HCT116 (cell line): ENCODE results near the gene SRRM2. TPM values are rescaled to one million over a fixed set of nuclear protein-coding genes. Genes with fewer than 3 reads are reported as not detected.

ENCODE experiments used
- ATAC-seq: fragments of 200-7000 bp; cut with Tn5 transposase; 2 replicates; pipeline ENCODE4 v1.9.1; 2020; ENCODE audit warnings: mild to moderate bottlenecking, moderate library complexity
- BruUV-seq: library from RNA; stranded (reverse); fragments of 400-500 nt; replicated peaks from 2 replicates; lab custom pipeline; 2021; lab: Mats Ljungman, UMichigan
- CTCF ChIA-PET: fragments of 300-600 bp; sonication (Branson Sonifier 250); formaldehyde crosslinking; loops from one replicate; lab custom pipeline; 2021; ENCODE audit warnings: antibody characterized with exemption; lab: Charles Lee
- POLR2A ChIA-PET: fragments of 300-600, 350-600 bp; sonication (Branson Sonifier 250); formaldehyde crosslinking; loops from one replicate; lab custom pipeline; 2021; ENCODE audit warnings: antibody characterized with exemption; lab: Charles Lee
- RAD21 ChIA-PET, 2 experiments: fragments of 300-600 bp; sonication (Branson Sonifier 250); formaldehyde crosslinking; loops; one replicate each; lab custom pipeline; 2023; ENCODE audit warnings: low total read pairs in 2 of 2; ENCODE audit not compliant: uncharacterized antibody in 2 of 2, unreplicated experiment in 2 of 2, low non-redundant PET in 1 of 2; lab: Charles Lee
- DNase-seq: peaks from one replicate; pipeline ENCODE4 v3.0.0-alpha.2; 2010; ENCODE audit warnings: low read depth, low spot score
- H2AFZ ChIP-seq: fragments of 200-600 bp; shearing (Covaris generic), sonication (generic); 2 replicates; pipeline ENCODE4 v1.6.1; 2017; ENCODE audit warnings: low read depth, mixed run types, mixed read lengths, antibody characterized with exemption, low read length; ENCODE audit not compliant: poor library complexity, severe bottlenecking
- H3K27ac ChIP-seq: 2 replicates; pipeline ENCODE4 v1.5.1; 2012; ENCODE audit warnings: low read depth, low read length
- H3K27me3 ChIP-seq: fragments of 200-600 bp; sonication (generic); 2 replicates; pipeline ENCODE4 v1.6.1; 2016; ENCODE audit warnings: mixed run types, low read length, mixed read lengths; ENCODE audit not compliant: insufficient read depth
- H3K36me3 ChIP-seq, 2 experiments: fragments of 200-500 bp in 1 of 2; fragments of 200-600 bp in 1 of 2; sonication (Bioruptor generic) in 1 of 2; sonication (generic) in 1 of 2; 2 replicates each; pipeline versions ENCODE4 v1.5.1 to v1.6.1; 2014 to 2016; ENCODE audit warnings: low read length in 2 of 2, inconsistent platforms in 1 of 2, mixed read lengths in 1 of 2, mixed run types in 1 of 2; ENCODE audit not compliant: insufficient read depth in 2 of 2, control insufficient read depth in 1 of 2
- H3K4me1 ChIP-seq, 2 experiments: fragments of 200-600 bp in 1 of 2; sonication (generic) in 1 of 2; 2 replicates each; pipeline versions ENCODE4 v1.5.1 to v1.6.1; 2012 to 2017; ENCODE audit warnings: low read length in 2 of 2, inconsistent platforms in 1 of 2, mild to moderate bottlenecking in 1 of 2, mixed read lengths in 1 of 2, mixed run types in 1 of 2, moderate library complexity in 1 of 2; ENCODE audit not compliant: insufficient read depth in 2 of 2, control insufficient read depth in 1 of 2
- H3K4me2 ChIP-seq: fragments of 200-600 bp; sonication (generic); 2 replicates; pipeline ENCODE4 v1.6.1; 2017; ENCODE audit warnings: mixed run types, low read length, mixed read lengths
- H3K4me3 ChIP-seq, 2 experiments: fragments of 200-600 bp in 1 of 2; sonication (generic) in 1 of 2; replicated peaks in 1 of 2; 2 replicates each; pipeline ENCODE4 v1.5.1; 2011 to 2016; ENCODE audit warnings: low read length in 2 of 2, control low read depth in 1 of 2, low read depth in 1 of 2, mild to moderate bottlenecking in 1 of 2, mixed read lengths in 1 of 2, mixed run types in 1 of 2
- H3K79me2 ChIP-seq: fragments of 200-600 bp; sonication (generic); 2 replicates; pipeline ENCODE4 v1.6.1; 2017; ENCODE audit warnings: mild to moderate bottlenecking, mixed run types, low read length, moderate library complexity, mixed read lengths; ENCODE audit not compliant: insufficient read depth
- H3K9ac ChIP-seq: fragments of 200-600 bp; sonication (generic); 2 replicates; pipeline ENCODE4 v1.6.1; 2016; ENCODE audit warnings: low read length, mixed read lengths
- H3K9me2 ChIP-seq: fragments of 200-600 bp; sonication (generic), shearing (Covaris generic); 2 replicates; pipeline ENCODE4 v1.6.1; 2017; ENCODE audit warnings: mixed run types, mild to moderate bottlenecking, moderate library complexity; ENCODE audit not compliant: insufficient read depth
- H3K9me3 ChIP-seq, 2 experiments: fragments of 200-500 bp in 1 of 2; fragments of 200-600 bp in 1 of 2; sonication (Bioruptor generic) in 1 of 2; sonication (generic) in 1 of 2; 2 replicates each; pipeline ENCODE4 v1.6.1; 2014 to 2017; ENCODE audit warnings: low read length in 2 of 2, mixed read lengths in 2 of 2, inconsistent platforms in 1 of 2, low read depth in 1 of 2, mild to moderate bottlenecking in 1 of 2, mixed run types in 1 of 2, moderate library complexity in 1 of 2; ENCODE audit not compliant: control insufficient read depth in 1 of 2, insufficient read depth in 1 of 2
- H4K20me1 ChIP-seq: fragments of 200-600 bp; sonication (generic), shearing (Covaris generic); 2 replicates; pipeline ENCODE4 v1.6.1; 2017; ENCODE audit warnings: mixed run types, mild to moderate bottlenecking, moderate library complexity; ENCODE audit not compliant: insufficient read depth
- CBX3 ChIP-seq: IDR thresholded peaks from 2 replicates; pipeline ENCODE4 v1.6.1; 2012; ENCODE audit warnings: low read depth
- MAX ChIP-seq: IDR thresholded peaks from 2 replicates; pipeline ENCODE4 v1.6.1; 2012
- RAD21 ChIP-seq: IDR thresholded peaks from 2 replicates; pipeline ENCODE4 v1.6.1; 2012; ENCODE audit warnings: low read depth, mild to moderate bottlenecking
- SP1 ChIP-seq: IDR thresholded peaks from 2 replicates; pipeline ENCODE4 v1.6.1; 2012; ENCODE audit warnings: low read depth
- ZFX ChIP-seq: fragments of 450-650 bp; IDR thresholded peaks from 2 replicates; pipeline ENCODE4 v1.6.1; 2017
- intact Hi-C: fragments of 100-400 bp; cut with micrococcal nuclease; formaldehyde crosslinking; loops from 2 replicates; pipeline ENCODE4 v1.10.0; 2022
- total RNA-seq: library from RNA; stranded (reverse); gene quantifications from one replicate; pipeline ENCODE4 v1.2.1, GENCODE V29; 2021; ENCODE audit not compliant: unreplicated experiment
- TF ChIP-seq, protein P1 (sequence below), 3 experiments: fragments of 200-600 bp in 1 of 3; sonication (generic) in 1 of 3; IDR thresholded peaks in 2 of 3; conservative IDR thresholded peaks in 1 of 3; 2 replicates each; pipeline ENCODE4 v1.5.1; 2012 to 2017; ENCODE audit warnings: low read depth in 2 of 3, low read length in 2 of 3, antibody characterized with exemption in 1 of 3, borderline replicate concordance in 1 of 3, control low read depth in 1 of 3, mild to moderate bottlenecking in 1 of 3, mixed read lengths in 1 of 3, mixed run types in 1 of 3, moderate library complexity in 1 of 3; ENCODE audit not compliant: insufficient read depth in 1 of 3

The SRRM2 gene
- total RNA-seq, 1 experiment from 2014 or later, result 541 TPM

DNA sequence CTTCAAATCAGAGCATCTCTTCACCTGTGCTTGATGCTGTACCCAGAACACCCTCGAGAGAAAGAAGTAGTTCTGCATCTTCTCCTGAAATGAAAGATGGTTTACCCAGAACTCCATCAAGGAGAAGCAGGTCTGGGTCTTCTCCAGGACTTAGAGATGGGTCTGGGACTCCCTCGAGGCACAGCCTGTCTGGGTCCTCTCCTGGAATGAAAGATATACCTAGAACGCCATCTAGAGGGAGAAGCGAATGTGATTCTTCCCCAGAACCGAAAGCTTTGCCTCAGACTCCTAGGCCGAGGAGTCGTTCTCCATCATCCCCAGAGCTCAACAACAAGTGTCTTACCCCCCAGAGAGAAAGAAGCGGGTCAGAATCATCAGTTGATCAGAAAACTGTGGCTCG is 12.3 kb downstream of the SRRM2 start:
- TF ChIP-seq, protein P1, sequence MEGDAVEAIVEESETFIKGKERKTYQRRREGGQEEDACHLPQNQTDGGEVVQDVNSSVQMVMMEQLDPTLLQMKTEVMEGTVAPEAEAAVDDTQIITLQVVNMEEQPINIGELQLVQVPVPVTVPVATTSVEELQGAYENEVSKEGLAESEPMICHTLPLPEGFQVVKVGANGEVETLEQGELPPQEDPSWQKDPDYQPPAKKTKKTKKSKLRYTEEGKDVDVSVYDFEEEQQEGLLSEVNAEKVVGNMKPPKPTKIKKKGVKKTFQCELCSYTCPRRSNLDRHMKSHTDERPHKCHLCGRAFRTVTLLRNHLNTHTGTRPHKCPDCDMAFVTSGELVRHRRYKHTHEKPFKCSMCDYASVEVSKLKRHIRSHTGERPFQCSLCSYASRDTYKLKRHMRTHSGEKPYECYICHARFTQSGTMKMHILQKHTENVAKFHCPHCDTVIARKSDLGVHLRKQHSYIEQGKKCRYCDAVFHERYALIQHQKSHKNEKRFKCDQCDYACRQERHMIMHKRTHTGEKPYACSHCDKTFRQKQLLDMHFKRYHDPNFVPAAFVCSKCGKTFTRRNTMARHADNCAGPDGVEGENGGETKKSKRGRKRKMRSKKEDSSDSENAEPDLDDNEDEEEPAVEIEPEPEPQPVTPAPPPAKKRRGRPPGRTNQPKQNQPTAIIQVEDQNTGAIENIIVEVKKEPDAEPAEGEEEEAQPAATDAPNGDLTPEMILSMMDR (IDR thresholded peaks at IDR 0.05 in 2 of 3, conservative IDR thresholded peaks at IDR 0.05 in 1 of 3; ENCODE audit: borderline replicate concordance in 1 of 3, insufficient read depth in 1 of 3, low read depth in 2 of 3, low read length in 2 of 3), result 0 out of 6 replicates have a peak, but pooled peaks of 1 of the 3 experiments have one; percentile 28
- no peak for TF ChIP-seq ZFX
- RAD21 ChIA-PET, result no interaction called here
- Histone ChIP-seq H3K4me1 (peaks cover 0 to 27% of the 10 kb centered on the region in 2 experiments; a peak in 2 of 4 replicates), H4K20me1 (peaks cover 31% of the 10 kb centered on the region; the same call in 1 of the 2 replicates), H3K9me2 (no peaks in the 10 kb centered on the region), H3K36me3 (peaks cover 69 to 100% of the 10 kb centered on the region in 2 experiments), H3K4me2 (no peak overlapping the region), H3K27ac (no peak overlapping the region), H3K9ac (no peak overlapping the region), H3K9me3 (no peaks in the 10 kb centered on the region), H3K4me3 (no peak overlapping the region), H2AFZ (no peak overlapping the region), H3K79me2 (peaks cover 100% of the 10 kb centered on the region), H3K27me3 (no peaks in the 10 kb centered on the region)
- BruUV-seq, result no TSS peak
- intact Hi-C loops, result no loop called here
- DNase-seq (no peak), ATAC-seq (no peak)
- CTCF ChIA-PET, result no interaction called here
- POLR2A ChIA-PET, result no interaction called here

GRCh38 chr16:2765462-2766404 is 13.3 kb downstream of the SRRM2 start:
- no TSS peak for BruUV-seq
- intact Hi-C loops, result no loop called here
- H3K27ac ChIP-seq, result no peak overlapping the region
- ChIA-PET POLR2A (no interaction called here), CTCF (no interaction called here), RAD21 (no interaction called here)
- peaks cover 28% of the 10 kb centered on the region; the same call in 1 of the 2 replicates for H4K20me1 ChIP-seq
- no peaks in the 10 kb centered on the region for H3K9me3 ChIP-seq
- H3K27me3 ChIP-seq, result no peaks in the 10 kb centered on the region
- no peak overlapping the region for H2AFZ ChIP-seq
- ATAC-seq, result no peak
- no peaks in the 10 kb centered on the region for H3K9me2 ChIP-seq
- TF ChIP-seq MAX (no peak), CBX3 (no peak), SP1 (no peak), RAD21 (no peak)
- TF ChIP-seq, all 23 proteins: peak for 0
- Histone ChIP-seq H3K36me3 (peaks cover 63 to 100% of the 10 kb centered on the region in 2 experiments), H3K4me2 (no peak overlapping the region), H3K79me2 (peaks cover 96% of the 10 kb centered on the region), H3K4me1 (peaks cover 0 to 34% of the 10 kb centered on the region in 2 experiments; a peak in 2 of 4 replicates), H3K9ac (no peak overlapping the region), H3K4me3 (no peak overlapping the region)
- no peak for DNase-seq
